WTC11 (cell line): ENCODE results near the gene RPL27.

Experiments
- CTCF ChIP-seq: fragments of 200-600 bp; IDR thresholded peaks from 2 replicates; pipeline ENCODE4 v1.8.0; 2022; ENCODE audit warnings: antibody characterized with exemption
- JUN ChIP-seq: sonication (generic); formaldehyde crosslinking; IDR thresholded peaks from 2 replicates; pipeline ENCODE4 v1.8.0; 2023; ENCODE audit warnings: mild to moderate bottlenecking, missing genetic modification reagents

- TF ChIP-seq CTCF = no peak
- TF ChIP-seq JUN (CRISPR knock-in tag) = no peak
Observed at GRCh38 chr17:42991471-42991870, 6.7 kb upstream of the RPL27 start.
